Measurements from ENCODE around the gene HCN4.

The HCN4 gene

DNA sequence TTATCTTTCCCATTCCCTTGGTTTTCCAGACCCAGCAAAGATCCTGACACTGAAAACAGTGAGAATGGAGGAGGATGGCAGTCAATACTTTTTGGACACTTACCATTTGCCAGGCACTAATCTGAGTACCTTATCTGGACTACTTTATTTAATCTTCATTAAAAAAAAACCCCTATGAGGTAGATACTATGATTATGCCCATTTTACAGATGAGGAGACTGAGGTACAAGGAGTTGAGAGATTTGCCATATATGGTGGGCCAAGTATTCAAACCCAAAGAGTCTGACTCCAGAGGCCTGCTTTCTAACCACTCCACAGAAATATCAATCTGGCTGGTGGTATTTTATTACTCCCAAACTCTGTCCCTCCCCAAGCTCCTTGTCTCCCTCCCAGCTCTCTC lies 19.6 kb downstream of the HCN4 start:
- Histone ChIP-seq H3K4me3 (no peak overlapping the region), H3K36me3 (no peaks in the 10 kb centered on the region), H3K4me1 (peaks cover 0 to 16% (median 8%) of the 10 kb centered on the region in 10 experiments; a peak in 8 of 20 replicates), H4K20me1 (no peaks in the 10 kb centered on the region; a peak in 4 of 22 replicates), H3K27ac (no peak overlapping the region), H3K9ac (no peak overlapping the region), H3K4me2 (no peak overlapping the region), H3K9me3 (replicated peaks in 1 of 11) (no peaks in the 10 kb centered on the region), H3K27me3 (no peaks in the 10 kb centered on the region)
- TF ChIP-seq Cebpa-rat (IDR thresholded peaks at IDR 0.05), result no peak

DNA sequence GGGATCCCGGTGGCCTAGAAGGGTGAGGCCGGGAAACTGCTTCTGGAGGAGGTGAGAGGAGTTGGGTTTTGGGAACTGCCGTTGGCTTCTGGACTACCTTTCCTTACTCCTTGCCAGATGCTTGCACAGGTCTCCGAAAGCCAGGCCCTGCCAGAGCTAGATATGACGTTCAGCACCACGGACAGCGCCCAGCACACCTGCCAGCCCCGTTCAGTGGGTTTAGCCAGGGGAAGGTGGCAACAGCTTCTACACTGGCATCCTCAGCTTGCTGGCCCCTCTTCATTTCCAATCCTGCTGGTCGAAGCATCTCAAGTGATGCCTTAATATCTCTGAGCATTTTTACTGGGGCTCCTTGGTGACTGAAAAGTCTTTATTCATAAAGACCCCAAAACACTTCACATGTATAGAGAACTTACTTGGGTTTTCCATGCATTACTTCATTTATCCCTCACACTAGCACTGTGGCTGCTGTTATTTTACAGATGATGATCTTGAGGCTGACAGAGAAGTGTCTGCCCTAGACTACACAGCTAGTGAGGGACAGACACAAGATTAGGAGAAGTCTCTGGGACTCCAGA lies 21.9 kb downstream of the HCN4 start:
- no peak overlapping the region for H3K4me3 ChIP-seq
- peaks cover 0 to 15% (median 2%) of the 10 kb centered on the region in 10 experiments; a peak in 3 of 20 replicates for H3K4me1 ChIP-seq
- H3K9ac ChIP-seq, result no peak overlapping the region
- H3K4me2 ChIP-seq, result no peak overlapping the region
- H3K36me3 ChIP-seq, result no peaks in the 10 kb centered on the region
- H3K9me3 ChIP-seq (replicated peaks in 1 of 11), result peaks cover 0 to 13% (median 0%) of the 10 kb centered on the region in 11 experiments; a peak in 6 of 22 replicates
- no peaks in the 10 kb centered on the region; a peak in 3 of 22 replicates for H4K20me1 ChIP-seq
- H3K27ac ChIP-seq, result no peak overlapping the region
- no peaks in the 10 kb centered on the region for H3K27me3 ChIP-seq
- no peak for TF ChIP-seq Cebpa-rat (IDR thresholded peaks at IDR 0.05)

DNA sequence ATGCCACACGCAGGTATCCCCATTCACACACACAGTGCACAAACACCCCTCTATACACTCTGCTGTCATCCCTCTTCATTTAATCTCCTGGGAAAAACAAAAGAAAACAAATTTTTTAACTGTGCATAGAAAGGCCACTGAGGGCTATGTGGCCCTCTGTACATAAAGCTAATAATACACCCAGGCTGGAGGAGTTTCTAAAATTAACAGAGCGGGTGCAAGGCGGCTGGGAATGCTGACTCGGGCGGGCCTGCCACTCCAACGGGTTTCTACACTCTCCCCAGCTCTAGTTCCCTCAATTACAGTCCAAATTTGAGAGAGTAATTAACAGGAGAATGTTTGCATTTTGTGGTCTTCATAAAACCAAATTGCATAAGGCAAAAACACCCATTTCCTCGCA lies 23.1 kb downstream of the HCN4 start:
- no peaks in the 10 kb centered on the region; a peak in 3 of 22 replicates for H4K20me1 ChIP-seq
- no peaks in the 10 kb centered on the region for H3K27me3 ChIP-seq
- no peak overlapping the region for H3K4me3 ChIP-seq
- H3K9me3 ChIP-seq (replicated peaks in 1 of 11), result peaks cover 0 to 13% (median 0%) of the 10 kb centered on the region in 11 experiments; a peak in 6 of 22 replicates
- no peak overlapping the region for H3K27ac ChIP-seq
- no peak for TF ChIP-seq Cebpa-rat (IDR thresholded peaks at IDR 0.05)
- no peak overlapping the region for H3K9ac ChIP-seq
- no peaks in the 10 kb centered on the region for H3K36me3 ChIP-seq
- H3K4me1 ChIP-seq, result peaks cover 0 to 15% (median 2%) of the 10 kb centered on the region in 10 experiments; a peak in 3 of 20 replicates
- peak overlapping the region in 1 of 11 experiments; percentile 21; a peak in 1 of 22 replicates for H3K4me2 ChIP-seq

DNA sequence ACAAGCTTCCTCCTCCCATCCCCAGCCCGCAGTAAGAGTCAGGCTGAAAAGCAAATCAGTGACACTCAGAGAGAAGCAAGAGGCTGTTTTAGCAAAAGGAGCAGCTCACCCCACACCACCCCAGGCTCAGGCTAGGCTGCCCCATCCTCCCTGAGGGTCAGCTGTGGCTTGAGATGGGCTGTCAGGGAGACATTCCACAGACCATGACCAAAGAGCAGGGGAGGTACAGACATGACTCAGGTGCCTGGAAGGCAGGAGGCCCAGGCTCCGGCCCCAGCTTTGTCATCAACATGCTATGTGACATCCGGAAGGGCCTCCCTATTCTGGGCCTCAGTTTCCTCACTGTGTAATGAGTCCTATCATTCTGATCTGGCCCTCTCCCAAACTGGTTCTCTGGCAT lies 24.7 kb downstream of the HCN4 start:
- no peak overlapping the region for H3K9ac ChIP-seq
- no peaks in the 10 kb centered on the region for H3K36me3 ChIP-seq
- H3K9me3 ChIP-seq (replicated peaks in 1 of 11), result peaks cover 0 to 13% (median 0%) of the 10 kb centered on the region in 11 experiments; a peak in 6 of 22 replicates
- no peak overlapping the region for H3K27ac ChIP-seq
- peaks cover 0 to 15% (median 2%) of the 10 kb centered on the region in 10 experiments; a peak in 3 of 20 replicates for H3K4me1 ChIP-seq
- no peaks in the 10 kb centered on the region for H3K27me3 ChIP-seq
- H3K4me3 ChIP-seq, result no peak overlapping the region
- H3K4me2 ChIP-seq, result no peak overlapping the region
- no peak for TF ChIP-seq Cebpa-rat (IDR thresholded peaks at IDR 0.05)
- H4K20me1 ChIP-seq, result peaks cover 0 to 8% (median 0%) of the 10 kb centered on the region in 11 experiments; a peak in 4 of 22 replicates

DNA sequence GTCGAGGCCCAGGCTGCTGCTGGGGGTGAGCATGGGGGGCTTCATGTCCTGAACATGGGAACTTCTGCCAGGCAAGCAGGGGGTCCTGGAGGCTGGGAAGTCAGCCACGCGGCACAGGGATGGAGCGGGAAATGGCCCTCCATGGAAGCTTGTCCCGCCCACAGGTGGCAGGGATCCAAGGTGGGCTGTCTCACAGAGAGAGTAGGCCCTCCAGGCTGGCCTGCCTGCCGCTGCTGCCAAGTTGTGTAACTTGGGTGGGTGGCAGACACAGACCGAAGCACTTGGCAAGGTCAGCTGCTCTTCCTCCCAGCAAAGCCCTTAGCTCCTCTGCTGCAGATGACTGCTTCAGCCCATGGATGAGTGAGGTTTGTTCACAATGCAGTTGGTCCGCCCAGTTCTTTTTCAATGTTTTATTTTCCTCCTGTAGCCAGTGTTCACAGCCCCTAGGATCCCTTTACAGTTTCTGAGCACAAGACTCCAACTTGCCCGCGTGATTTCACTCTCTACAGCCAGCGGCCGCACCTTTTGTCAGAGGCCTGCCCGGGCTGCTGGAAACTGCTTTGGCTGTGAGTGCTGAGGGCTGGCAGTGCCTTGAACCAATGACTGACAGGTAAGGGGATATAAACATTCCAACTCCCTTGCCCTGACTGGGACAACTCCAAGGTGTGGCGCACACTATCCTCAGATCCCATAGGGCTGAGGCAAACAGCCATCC lies 26.7 kb downstream of the HCN4 start:
- no peak for TF ChIP-seq Cebpa-rat (IDR thresholded peaks at IDR 0.05)
- H3K27me3 ChIP-seq, result no peaks in the 10 kb centered on the region
- H3K4me1 ChIP-seq, result peaks cover 0 to 15% (median 2%) of the 10 kb centered on the region in 10 experiments; a peak in 3 of 20 replicates
- H3K27ac ChIP-seq, result no peak overlapping the region
- H3K9ac ChIP-seq, result no peak overlapping the region
- peaks cover 0 to 12% (median 0%) of the 10 kb centered on the region in 11 experiments; a peak in 3 of 22 replicates for H4K20me1 ChIP-seq
- no peaks in the 10 kb centered on the region for H3K36me3 ChIP-seq
- no peak overlapping the region for H3K4me3 ChIP-seq
- H3K9me3 ChIP-seq (replicated peaks in 1 of 11), result peaks cover 0 to 13% (median 0%) of the 10 kb centered on the region in 11 experiments; a peak in 6 of 22 replicates
- H3K4me2 ChIP-seq, result no peak overlapping the region

DNA sequence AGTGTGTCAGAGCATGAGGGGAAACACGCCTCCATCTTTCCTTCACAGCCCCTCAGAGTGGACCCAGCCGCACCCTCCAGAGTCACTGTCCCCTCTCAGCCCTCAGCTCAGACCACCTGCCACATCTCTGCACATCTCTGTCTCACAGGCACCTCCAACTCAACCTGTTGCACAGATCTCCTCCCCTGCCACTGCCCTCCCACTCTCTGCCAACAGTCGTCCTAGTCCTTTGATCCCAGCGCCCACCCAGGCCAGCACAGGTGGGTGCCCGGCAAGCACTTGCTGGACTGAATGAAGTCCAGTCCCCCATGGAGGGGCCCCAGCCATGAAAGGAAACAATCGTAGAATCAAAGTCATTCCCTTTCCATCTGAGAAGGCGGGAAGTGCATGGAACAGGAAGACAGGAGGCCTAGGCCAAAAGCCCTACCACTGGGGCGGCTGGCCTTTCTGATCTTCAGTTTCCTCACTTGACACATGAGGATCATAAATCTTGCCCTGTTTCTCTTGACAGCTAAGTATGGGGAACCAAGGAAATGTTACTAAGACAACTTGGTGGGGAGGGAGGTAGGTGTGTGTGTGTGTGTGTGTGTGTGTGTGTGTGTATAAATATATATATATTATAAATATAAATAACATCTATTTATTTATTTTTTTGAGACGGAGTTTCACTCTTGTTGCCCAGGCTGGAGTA lies 28.1 kb downstream of the HCN4 start:
- Histone ChIP-seq H3K9me3 (replicated peaks in 1 of 11) (peaks cover 0 to 13% (median 0%) of the 10 kb centered on the region in 11 experiments; a peak in 6 of 22 replicates), H3K4me1 (peaks cover 0 to 16% (median 7%) of the 10 kb centered on the region in 10 experiments; a peak in 17 of 20 replicates), H3K4me3 (no peak overlapping the region), H3K36me3 (no peaks in the 10 kb centered on the region; a peak in 1 of 22 replicates), H3K9ac (no peak overlapping the region), H3K27me3 (no peaks in the 10 kb centered on the region), H4K20me1 (peaks cover 0 to 12% (median 0%) of the 10 kb centered on the region in 11 experiments; a peak in 2 of 22 replicates), H3K4me2 (no peak overlapping the region), H3K27ac (no peak overlapping the region)
- no peak for TF ChIP-seq Cebpa-rat (IDR thresholded peaks at IDR 0.05)

DNA sequence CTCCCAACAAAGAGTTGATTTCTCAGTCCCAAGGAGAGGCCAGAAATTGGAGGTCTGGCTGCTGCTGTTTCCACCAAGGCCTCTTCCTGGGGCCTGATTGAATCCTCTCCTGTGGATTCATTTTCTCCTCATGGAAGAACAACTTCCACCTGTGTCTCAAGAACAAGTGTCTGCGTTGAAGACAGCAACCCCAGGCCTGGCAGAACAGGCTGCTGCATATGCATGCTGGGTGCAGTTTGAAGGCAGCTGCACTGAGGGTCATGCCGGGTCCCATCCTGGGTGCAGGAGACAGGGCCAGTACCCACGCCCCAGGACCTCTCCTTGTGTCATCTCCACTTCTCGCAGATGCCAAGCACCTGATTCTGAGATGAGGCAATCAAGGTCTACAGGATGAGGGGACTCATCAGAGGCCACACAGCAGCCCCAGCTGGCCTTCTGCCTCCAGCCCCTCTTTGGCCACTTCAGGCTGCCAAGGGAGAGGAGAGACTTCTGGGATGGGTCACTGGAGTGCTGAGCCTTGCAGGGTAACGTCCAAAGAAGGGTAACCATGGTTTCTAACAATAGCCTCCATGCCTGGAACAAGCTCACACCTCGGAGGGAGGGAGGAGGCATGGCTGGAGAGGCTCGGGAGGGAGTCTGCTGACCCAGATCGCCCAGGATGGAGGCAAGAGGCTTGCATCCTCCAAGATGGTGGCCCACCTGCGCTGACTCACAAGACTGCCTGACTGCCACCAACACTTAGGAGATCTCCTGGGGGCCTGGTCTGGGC lies 30.0 kb downstream of the HCN4 start:
- Histone ChIP-seq H3K9ac (no peak overlapping the region), H3K4me2 (no peak overlapping the region), H3K27me3 (no peaks in the 10 kb centered on the region), H3K27ac (no peak overlapping the region), H3K4me1 (peaks cover 0 to 17% (median 13%) of the 10 kb centered on the region in 10 experiments; a peak in 17 of 20 replicates), H3K9me3 (replicated peaks in 1 of 11) (peaks cover 0 to 13% (median 0%) of the 10 kb centered on the region in 11 experiments; a peak in 6 of 22 replicates), H4K20me1 (peaks cover 0 to 12% (median 0%) of the 10 kb centered on the region in 11 experiments; a peak in 2 of 22 replicates), H3K4me3 (no peak overlapping the region), H3K36me3 (no peaks in the 10 kb centered on the region; a peak in 1 of 22 replicates)
- TF ChIP-seq Cebpa-rat (IDR thresholded peaks at IDR 0.05), result no peak

DNA sequence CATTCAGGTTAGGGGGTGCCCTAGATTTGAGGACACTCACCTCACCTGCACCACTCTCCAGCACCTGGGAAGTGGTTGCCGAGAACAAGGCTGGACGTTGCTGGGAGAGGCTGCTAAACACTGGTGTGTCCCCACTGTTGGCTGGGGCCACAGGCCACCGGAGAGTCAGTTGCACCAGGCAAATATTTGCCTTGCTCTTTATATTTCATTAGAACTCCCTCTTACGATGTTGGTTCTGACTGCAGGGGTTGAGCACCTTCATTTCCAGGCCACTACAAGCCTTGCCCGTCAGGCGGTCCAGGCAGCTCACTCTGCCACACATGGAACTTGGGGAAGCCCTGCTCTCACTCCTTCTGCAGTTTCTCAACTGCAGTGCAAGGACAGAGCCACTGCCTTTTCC lies 30.7 kb downstream of the HCN4 start:
- Histone ChIP-seq H3K36me3 (no peaks in the 10 kb centered on the region; a peak in 1 of 22 replicates), H3K27ac (no peak overlapping the region), H3K9me3 (replicated peaks in 1 of 11) (peaks cover 0 to 8% (median 0%) of the 10 kb centered on the region in 11 experiments; a peak in 6 of 22 replicates), H3K4me1 (peaks cover 0 to 17% (median 13%) of the 10 kb centered on the region in 10 experiments; a peak in 17 of 20 replicates), H3K27me3 (no peaks in the 10 kb centered on the region), H3K4me3 (no peak overlapping the region), H3K4me2 (no peak overlapping the region), H3K9ac (no peak overlapping the region), H4K20me1 (peaks cover 0 to 12% (median 0%) of the 10 kb centered on the region in 11 experiments; a peak in 2 of 22 replicates)
- no peak for TF ChIP-seq Cebpa-rat (IDR thresholded peaks at IDR 0.05)
